NCI-H2196 (cell line): ENCODE measurements around the gene TLX1.

ENCODE experiments used
- DNase-seq: peaks from one replicate; lab custom pipeline; 2025; ENCODE audit not compliant: unreplicated experiment; lab: John Stamatoyannopoulos, UW

TLX1 gene

DNA sequence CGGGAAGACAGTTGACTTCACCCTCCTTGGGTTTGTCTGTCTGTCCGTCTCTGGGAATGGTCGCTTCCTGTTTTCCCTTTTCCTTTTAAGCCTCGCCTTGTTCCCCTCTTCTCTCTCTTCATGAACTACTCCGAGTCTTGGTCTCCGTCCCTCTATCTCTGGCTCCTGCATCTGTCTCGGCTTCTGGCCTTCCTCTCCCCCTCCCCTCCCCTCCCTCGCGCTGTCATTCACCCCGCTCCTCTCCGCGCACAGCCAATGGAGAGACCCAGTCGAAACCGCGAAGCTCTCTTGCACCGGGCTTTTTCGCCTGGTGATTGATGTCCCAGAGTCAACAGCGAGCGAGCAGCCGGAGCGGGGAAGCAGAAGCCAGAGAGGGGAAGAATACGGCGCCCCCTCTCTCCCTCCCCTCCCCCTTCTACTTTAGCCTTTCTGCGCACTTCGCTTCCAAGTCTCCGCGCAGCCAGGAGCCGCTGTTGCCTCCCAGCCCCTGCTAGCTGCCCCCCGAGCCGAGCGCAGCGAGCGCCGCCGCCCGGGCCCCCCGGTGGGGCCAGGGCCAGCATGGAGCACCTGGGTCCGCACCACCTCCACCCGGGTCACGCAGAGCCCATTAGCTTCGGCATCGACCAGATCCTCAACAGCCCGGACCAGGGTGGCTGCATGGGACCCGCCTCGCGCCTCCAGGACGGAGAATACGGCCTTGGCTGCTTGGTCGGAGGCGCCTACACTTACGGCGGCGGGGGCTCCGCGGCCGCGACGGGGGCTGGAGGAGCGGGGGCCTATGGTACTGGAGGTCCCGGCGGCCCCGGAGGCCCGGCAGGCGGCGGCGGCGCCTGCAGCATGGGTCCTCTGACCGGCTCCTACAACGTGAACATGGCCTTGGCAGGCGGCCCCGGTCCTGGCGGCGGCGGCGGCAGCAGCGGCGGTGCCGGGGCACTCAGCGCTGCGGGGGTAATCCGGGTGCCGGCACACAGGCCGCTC lies at the start of gene TLX1:
TLX1 (plus strand) TSS at position 317 of the 978 bp plus-strand sequence; CDS start at position 559, 242 bp downstream.
- no peak for DNase-seq

DNA sequence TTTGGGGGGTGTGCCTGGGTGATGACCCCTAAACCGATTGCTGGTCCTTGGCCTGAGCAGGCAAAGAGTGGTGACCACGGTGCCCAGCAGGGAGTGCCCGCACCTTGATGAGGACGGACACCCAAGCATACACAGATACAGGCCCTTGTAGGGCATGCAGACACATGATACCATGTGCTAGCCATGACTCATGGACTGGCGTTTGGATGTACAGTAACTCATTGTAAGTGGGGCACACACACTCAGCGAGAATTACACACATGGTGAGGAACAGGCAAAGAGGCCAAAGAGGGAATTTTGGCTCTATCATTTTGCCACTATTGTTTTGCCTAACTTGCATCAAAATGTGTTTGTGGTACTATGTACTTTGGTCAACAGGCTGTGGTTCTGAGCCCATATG lies 45.3 kb upstream of the TLX1 start:
- no peak for DNase-seq

DNA sequence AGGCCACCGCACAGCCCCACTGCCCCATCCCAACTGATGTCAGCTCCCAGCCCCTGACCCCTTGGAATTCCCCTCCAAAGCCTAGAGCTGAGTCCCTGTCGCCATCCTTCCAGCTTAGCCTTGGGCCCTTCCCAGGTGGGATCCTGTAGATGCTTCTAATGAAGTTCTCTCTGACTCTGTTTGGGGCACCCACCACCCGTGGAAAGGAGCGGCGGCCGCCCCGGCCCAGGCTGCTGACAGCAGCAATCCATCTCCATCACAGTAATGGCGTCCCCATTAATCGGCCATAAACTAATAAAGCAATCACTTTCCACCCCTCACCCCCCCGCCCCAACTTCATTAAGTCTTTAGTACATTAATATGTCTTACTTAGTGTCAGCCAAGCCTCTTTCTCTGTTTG lies 43.7 kb upstream of the TLX1 start:
- no peak for DNase-seq

DNA sequence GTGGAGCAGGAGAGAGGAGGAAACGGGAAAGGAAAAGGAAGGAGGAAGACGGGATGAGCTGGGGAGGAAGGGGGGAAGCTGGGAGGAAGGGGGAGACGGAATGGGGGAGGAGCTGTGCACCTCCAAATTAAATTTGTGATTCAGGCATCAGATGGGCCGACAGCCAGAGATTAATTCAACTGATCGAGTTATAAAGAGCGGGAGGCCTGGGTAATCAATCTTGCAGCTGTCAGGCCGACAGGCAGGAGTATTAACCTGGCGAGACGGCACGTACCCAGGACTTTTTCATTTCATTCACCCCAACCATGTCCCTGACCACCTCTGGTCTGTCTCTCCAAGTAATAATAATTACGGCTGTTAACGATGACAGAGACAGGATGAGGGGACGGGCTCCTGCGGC lies 43.1 kb upstream of the TLX1 start:
- no peak for DNase-seq

DNA sequence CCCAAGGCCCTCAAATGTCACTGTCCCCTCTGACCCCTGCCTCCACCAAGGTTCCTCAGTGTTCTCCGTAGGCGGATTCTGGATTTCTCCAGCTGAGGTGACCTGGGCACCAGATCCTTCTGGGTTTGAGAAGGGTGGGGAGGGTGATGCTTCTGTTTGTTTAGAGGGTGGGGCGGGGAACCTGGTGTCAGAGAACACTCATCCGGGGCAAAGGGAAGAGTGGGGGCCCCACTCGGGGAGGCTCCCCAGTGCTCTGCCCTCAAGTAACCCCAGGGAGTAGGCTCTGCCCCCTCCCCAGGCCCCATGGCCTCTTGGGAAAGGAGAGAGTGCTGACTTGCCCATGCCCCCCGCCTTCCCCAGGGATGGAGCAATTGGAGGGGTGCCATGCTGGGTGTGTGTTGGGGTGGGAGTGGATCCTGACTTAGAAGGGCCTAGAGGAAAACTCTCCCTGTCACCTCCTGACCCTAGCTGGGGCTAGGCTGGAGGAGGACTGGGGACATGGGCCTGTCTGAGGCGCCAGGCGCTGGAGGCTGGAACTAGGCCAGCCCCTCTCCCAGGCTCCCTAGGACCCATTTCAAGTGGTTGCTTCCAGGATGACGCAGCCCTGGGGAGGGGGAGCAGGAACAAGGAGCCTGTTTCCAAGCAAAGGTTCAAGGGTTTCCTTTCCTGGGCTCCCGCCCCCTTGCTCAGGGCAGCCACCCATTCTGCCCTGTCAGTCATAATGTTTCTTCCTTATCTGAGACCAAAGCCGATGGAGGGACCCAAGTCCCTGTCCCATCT lies 41.4 kb upstream of the TLX1 start:
- DNase-seq = no peak

DNA sequence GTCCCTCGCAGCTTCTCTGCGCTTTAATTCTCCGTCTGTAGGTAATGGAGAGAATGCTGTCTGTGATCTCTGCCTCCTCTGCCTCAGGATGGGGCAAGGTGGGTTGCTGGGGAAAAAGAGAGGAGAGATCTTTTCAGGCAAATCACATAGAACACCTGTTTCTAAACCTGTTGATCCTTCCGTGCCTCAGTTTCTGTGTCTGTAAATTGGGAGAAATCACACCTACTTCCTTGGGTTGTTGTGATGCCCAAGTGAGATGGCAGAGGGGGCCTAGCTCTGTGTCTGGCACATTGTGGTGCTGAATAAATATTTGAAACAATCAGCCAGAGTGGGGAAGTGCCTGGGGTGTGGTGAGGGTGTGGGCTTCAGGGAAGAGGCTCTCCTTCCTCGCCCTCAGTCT lies 40.5 kb upstream of the TLX1 start:
- DNase-seq = no peak

DNA sequence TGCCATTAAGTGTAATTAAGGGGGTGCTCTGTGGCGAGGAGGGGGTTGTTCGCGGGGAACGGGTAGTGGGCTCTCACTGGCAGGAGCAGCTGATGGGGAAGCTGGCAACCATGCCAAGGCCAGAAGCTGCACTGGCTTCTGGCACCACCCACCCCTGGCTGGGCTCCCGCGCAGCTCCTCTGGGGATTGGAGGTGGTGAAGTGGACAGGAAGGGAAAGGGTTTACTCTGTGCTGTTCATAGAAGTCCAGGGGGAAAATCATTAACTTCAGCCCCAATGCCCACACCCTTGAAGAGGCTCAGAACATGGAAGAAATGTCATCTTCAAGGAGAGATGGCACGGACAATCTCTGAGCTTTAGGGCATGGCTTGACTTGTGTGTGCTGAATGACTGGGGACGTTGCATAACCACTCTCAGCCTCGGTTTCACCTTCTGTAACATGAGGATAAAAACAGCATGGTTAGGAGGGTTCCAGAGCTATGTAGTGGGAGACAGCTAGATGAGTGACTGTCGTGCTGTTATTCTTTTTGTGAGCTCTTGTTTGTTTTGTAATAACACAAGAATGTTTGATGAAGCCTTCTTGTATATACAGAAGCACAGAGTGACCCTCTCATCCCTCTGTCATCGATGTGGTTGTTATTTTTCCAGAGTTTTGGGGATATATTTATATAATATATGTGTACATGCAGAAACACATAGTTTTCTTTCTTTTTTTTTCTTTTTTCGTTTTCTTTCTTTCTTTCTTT lies 39.4 kb upstream of the TLX1 start:
- no peak for DNase-seq

DNA sequence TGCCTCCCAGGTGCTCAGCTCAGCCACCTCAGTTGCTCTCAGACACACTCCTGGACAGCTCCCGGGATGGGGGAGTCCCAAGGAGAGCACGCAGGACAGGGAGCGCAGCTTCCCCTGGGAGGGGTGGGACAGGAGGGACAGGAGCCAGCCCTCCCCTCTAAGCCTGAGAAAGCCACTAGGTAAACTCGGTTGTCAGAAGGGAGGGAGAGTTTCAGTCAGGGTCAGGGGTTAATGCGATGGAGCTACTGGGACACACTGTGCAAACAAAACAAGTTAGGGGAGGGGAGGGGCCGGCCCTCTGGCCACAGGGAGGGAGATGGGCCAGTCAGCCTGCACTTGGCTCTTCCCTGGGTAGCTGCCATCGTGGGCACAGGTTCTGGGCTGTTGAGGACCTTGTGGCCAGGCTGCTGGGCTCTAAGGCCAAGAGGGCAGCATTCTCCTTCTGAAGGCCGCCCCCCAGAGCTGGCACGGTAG lies 38.2 kb upstream of the TLX1 start:
- DNase-seq = no peak

DNA sequence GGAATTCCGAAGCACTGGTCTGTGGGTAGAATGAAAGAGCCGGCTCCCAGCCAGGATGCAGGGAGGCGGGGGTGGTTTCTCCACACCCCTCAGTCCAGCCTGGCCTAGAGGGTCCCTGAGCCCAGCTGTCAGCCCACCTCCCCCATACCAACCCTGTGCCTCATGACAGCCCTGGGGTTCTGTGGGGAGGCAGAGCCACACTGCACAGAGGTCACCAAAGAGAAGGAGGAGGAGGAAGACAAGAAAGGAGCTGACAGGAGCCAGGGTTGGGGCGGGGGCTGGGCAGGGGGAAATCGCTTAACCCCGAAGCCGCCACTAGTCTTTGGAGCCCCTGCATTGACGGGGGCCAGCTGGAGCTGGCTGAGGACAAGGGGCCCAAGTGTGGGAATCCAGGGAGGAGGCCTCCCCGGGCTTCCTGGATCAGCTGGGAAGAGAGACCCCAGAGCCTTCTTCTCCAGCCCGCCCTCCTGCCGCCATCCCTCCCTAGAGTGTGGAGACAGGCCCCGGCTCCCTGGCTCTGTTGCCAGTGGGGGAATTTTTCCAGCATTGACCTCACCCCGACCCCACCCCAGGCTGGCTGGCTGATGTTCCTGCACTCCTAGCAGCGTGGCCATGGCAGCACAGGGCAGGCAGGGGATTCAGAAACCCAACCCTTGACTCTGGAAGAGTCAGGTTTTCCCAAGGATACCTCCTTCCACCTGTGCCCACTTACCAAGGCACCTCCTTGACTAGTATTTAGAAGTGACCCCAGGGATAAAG lies 36.8 kb upstream of the TLX1 start:
- no peak for DNase-seq

DNA sequence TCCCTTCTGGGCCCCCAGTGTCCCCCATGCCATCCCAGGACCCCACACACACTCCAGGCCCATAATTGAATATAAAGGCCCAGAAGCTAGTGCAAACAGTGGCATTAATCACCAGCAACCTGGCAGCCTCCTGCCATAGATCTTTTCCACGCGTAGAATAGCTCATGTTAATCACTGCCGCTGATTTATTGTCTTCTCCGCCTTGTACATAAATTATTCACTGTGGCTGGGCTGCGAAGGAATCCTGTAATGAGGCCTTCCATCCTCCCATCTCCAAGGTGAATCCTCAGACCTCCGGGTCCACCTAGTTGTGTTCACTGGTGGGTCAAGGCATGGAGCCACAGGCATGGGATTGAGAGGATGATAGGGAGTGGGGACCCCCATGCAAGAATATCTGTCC lies 36.1 kb upstream of the TLX1 start:
- no peak for DNase-seq

DNA sequence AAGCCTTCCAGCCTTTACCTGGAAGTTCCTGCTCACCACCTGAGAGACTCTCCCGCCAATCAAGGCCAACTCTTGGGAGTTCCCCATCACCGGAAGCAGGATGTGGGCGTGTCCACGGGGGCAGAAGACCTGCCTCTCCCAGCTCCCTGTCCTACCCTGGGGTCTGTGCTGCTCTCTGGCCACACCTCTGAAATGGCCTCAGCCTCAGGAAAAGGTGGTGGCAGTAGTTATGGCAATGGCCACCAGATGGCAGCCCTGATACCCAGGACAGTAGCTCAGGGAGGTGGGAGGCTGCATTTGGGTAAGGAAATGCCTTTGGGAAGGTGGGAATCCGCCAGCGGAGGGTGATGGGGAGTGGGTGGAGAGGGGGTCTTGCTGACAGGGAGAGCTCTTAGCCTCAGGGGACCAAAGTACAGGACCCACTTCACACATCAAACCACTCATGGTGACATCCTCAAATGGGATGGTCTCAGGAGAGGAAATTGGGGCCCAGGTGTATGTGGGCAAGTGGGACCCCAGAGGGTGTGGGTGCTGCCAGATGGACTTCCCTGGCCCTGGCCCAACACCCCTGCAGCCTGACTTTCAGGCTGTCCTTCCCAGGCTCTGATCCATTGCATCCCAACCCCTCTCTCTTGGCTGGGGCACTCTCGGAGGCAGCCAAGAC lies 35.4 kb upstream of the TLX1 start:
- DNase-seq = peak; percentile 66

DNA sequence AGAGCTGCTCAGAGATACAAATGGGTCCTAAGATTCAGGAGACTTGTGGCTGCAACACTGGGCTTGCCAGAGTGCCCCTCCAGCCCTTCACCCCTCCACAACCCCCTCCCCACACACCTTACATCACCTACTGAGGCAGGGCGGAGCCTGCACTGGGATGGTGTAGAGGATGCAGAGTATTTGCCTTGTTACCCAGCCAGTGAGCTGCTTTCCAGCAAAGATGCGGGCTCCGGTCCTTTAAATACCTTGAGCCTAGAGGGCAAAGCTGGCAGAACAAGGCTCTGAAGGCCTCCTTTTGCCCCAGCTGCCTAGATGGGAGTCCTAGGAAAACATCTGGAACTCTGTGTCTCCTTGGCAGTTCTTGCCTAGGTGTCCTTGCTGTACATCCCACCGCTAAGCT lies 34.7 kb upstream of the TLX1 start:
- DNase-seq = no peak

DNA sequence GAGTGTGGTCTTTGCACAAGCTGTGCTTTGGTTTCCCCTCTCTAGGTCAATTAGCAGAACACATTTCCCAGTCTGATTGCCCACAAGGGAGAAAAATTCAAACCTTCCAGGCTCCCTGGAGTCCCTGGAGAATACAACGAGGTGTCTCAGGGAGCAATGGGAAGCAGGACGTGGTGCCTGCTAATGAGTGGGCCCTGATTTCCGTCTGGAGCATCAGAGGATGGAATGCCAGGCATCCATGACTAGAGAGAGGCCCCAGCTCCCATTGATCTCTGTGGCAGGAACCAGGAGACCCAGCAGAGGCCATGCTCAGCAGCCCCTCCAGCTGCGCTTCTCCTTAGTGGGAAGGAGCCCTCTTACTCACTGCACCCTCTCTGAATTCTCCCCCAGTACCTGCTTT lies 33.2 kb upstream of the TLX1 start:
- DNase-seq = no peak

DNA sequence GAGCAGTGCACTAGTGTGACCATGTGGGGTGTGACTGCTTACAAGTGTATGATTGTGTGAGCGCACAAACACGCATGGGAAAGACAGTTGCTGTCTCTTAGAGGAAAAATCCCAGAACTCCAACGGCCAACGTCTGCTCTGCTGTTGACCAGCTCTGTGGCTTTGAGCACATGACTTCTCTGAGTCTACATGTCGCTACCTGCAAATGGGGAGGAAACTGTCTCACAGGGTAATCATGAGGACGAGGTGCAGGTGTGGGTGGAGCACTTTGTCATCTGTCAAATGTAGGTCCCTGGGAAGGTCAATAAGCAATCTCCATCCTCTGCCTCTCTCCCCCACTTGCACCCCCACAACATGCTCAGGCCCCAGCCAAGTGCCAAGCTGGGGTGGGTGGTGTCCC lies 31.2 kb upstream of the TLX1 start:
- no peak for DNase-seq

DNA sequence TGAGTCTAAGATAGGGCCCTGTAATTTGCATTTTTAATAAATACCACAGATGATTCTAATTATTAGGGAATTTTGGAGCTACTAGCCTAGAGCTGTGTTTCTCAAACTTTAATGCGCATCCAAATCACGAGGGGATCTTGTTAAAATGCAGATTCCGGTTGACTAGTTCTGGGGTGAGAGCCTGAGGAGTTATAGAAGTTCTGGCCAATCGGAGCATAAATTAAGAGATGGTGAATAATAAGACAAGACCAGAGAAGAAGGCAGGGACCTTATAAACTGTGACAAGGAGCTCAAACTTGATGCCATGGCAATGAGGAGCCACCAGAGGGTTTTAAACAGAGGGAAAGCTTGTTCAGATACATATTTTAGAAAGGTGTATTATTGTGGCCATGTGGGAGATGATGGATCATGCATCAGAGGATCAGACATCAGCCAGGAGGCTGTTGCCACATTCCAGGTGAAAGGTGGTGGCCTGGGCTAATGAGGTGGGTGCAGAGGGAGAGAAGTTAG lies 29.7 kb upstream of the TLX1 start:
- DNase-seq = no peak

DNA sequence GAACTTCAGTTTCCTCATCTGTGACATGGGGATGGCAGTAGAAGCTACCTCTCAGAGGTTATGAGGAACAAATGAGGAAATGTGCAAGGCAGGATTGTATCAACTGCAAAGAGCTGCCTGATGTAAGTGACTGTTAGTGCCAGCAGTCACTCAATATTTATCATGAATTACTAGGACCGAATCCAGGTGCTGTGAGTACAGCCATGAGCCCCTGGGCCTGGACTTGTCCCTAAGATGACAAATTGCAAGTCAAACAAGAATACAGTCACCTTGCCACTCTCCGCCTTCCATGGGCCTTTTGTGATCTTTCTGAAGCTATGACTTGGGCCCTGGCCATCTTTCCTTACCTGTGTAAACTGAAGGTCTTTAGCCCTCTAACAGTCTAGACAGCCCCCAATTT lies 27.7 kb upstream of the TLX1 start:
- DNase-seq = no peak

DNA sequence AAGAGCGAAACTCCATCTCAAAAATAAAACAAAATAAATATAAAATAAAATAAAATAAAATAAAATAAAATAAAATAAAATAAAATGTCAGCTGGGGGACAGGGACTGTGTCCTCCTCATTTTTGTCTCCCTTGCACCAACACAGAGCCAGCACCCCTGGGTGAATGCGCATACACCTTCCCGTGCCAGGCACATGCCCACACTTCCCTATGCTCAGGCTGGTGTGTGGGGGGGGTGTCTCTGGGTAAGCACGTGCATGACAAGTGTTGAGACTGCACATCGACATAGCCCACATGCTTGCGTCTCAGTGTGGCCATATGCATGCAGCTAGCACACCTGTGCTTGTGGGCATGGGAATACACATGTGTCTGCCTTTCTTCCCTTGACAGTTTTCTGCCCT lies 24.7 kb upstream of the TLX1 start:
- no peak for DNase-seq

DNA sequence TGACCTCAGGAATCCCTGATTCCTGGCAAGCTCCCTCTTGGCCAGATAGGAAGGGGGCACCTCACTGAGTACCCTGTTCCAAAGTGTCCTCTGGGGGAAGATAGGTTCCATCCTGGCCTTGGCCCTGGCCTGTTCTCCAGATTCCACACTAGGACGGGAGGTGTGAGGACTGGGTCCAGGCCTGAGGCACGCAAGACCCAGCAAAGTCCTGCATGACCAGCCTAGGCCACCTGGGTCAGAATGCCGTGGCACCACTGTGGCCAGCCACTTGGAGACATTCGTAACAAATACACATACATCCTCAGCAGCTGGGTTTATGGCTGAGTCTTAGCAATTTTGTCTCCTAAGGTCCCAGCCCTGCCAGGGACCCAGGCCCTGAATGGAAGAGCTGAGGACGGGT lies 23.3 kb upstream of the TLX1 start:
- no peak for DNase-seq

DNA sequence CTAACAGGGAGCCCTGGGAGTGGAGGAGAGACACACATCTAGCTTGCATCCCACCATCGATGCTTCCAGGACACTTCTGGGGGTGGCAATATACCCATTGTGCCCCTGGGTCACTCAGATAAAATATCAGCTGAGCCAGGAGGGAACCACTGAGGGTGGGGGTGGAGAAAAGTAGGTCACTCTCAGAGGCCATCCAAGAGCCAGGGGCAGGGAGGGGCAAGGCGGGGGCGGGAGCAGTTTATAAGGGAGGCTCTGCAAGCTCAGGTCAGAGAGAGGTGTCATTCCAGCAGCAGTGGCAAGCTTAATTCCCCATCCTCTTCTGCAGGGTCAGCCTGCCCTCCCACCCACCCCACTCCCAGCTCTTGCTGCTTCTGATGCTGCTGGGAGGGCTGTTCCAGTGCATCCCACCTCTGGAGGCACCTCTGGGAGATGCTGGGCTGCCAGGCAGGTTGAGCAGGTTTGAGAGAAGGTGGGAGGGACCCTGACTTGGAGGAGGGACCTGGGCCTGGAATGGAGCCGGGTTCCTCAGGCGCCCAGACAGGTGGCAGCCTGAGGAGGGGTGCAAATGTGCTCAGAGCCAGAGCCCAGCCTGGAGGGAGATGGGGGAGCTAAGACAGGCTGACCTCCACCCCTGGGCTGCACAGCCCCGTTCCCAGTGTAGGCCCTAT lies 20.1 kb upstream of the TLX1 start:
- no peak for DNase-seq
